HepG2 (cell line): ENCODE measurements around the gene MTSS2. TPM values are rescaled to one million over a fixed set of nuclear protein-coding genes. Genes with fewer than 3 reads are reported as not detected.

Experiments
- ATAC-seq: fragments of 200-7000 bp; cut with Tn5 transposase; 3 replicates; pipeline ENCODE4 v1.9.1; 2020; ENCODE audit warnings: mild to moderate bottlenecking, moderate library complexity
- BruUV-seq: library from RNA; stranded (reverse); fragments of 400-500 nt; replicated peaks from 2 replicates; lab custom pipeline; 2021; lab: Mats Ljungman, UMichigan
- CTCF ChIA-PET: fragments of 300-600 bp; formaldehyde crosslinking; extraction: SDS; loops from one replicate; lab custom pipeline; 2021; ENCODE audit warnings: low total read pairs, inconsistent platforms, low intra/inter-chr PET ratio; lab: Yijun Ruan, JAX
- POLR2A ChIA-PET: fragments of 350-600 bp; sonication (Branson Sonifier 250); formaldehyde crosslinking; loops from one replicate; lab custom pipeline; 2020; ENCODE audit warnings: antibody characterized with exemption, inconsistent platforms; lab: Yijun Ruan, JAX
- DNase-seq: peaks from one replicate; pipeline ENCODE4 v3.0.0-alpha.2; 2015; ENCODE audit warnings: low spot score
- FAIRE-seq: peaks from 3 replicates; lab custom pipeline; 2011; peaks lifted over from hg19 to GRCh38; lab: Jason Lieb, UNC
- H2AFZ ChIP-seq: one replicate; pipeline ENCODE4 v1.6.1; 2011; ENCODE audit warnings: low read length, inconsistent platforms
- H3K27ac ChIP-seq: fragments of 300-600 bp; 3 replicates; pipeline ENCODE4 v1.8.0; 2011; ENCODE audit warnings: mixed run types, mild to moderate bottlenecking, mixed read lengths, low read length, inconsistent platforms; ENCODE audit not compliant: insufficient read depth; ENCODE audit errors: extremely low read length
- H3K27me3 ChIP-seq, 2 experiments: fragments of 200-600 bp in 1 of 2; 2 replicates in 1 of 2; 3 replicates in 1 of 2; pipeline versions ENCODE4 v1.6.0 to v1.8.0; 2011; ENCODE audit warnings: low read length in 2 of 2, mild to moderate bottlenecking in 2 of 2, moderate library complexity in 2 of 2, inconsistent platforms in 1 of 2; ENCODE audit not compliant: insufficient read depth in 2 of 2, control insufficient read depth in 1 of 2
- H3K36me3 ChIP-seq, 2 experiments: fragments of 200-600 bp in 1 of 2; replicated peaks in 1 of 2; 2 replicates in 1 of 2; 3 replicates in 1 of 2; pipeline versions ENCODE4 v1.5.1 to v1.8.0; 2011; ENCODE audit warnings: low read length in 2 of 2, inconsistent platforms in 1 of 2; ENCODE audit not compliant: insufficient read depth in 2 of 2, control insufficient read depth in 1 of 2
- H3K4me1 ChIP-seq: 2 replicates; pipeline ENCODE4 v1.5.1; 2012; ENCODE audit warnings: low read length, inconsistent platforms; ENCODE audit not compliant: insufficient read depth
- H3K4me2 ChIP-seq: 2 replicates; pipeline ENCODE4 v1.6.0; 2011; ENCODE audit warnings: low read depth, low read length, inconsistent platforms
- H3K4me3 ChIP-seq, 3 experiments: fragments of 200-600 bp in 1 of 3; sonication (generic), shearing (Covaris generic) in 1 of 3; replicated peaks in 1 of 3; 2 replicates each; pipeline ENCODE4 v1.5.1; 2011 to 2016; ENCODE audit warnings: low read length in 3 of 3, inconsistent platforms in 2 of 3, low read depth in 2 of 3, mild to moderate bottlenecking in 2 of 3, control low read depth in 1 of 3, mixed read lengths in 1 of 3; ENCODE audit not compliant: insufficient read depth in 1 of 3
- H3K79me2 ChIP-seq: one replicate; pipeline ENCODE4 v1.6.1; 2011; ENCODE audit warnings: low read length, inconsistent platforms; ENCODE audit not compliant: insufficient read depth
- H3K9ac ChIP-seq: 2 replicates; pipeline ENCODE4 v1.6.0; 2011; ENCODE audit warnings: mild to moderate bottlenecking, low read depth, low read length, inconsistent platforms; ENCODE audit not compliant: insufficient read depth
- H3K9me3 ChIP-seq: 2 replicates; pipeline ENCODE4 v1.5.1; 2012; ENCODE audit warnings: mild to moderate bottlenecking, low read length
- H4K20me1 ChIP-seq: 2 replicates; pipeline ENCODE4 v1.6.0; 2011; ENCODE audit warnings: inconsistent platforms, mild to moderate bottlenecking, low read length, moderate library complexity; ENCODE audit not compliant: insufficient read depth
- CCDC6 ChIP-seq: sonication (generic); formaldehyde crosslinking; IDR thresholded peaks from 2 replicates; pipeline ENCODE4 v1.8.1; 2022; ENCODE audit warnings: mild to moderate bottlenecking, missing genetic modification reagents, moderate library complexity
- NFE2L2 ChIP-seq: fragments of 150-350 bp; IDR thresholded peaks from 2 replicates; pipeline ENCODE4 v1.6.1; 2014; ENCODE audit warnings: low read length
- RBFOX2 ChIP-seq: fragments of 200-400 bp; formaldehyde crosslinking; IDR thresholded peaks from 2 replicates; pipeline ENCODE4 v1.6.1; 2017; ENCODE audit warnings: low read depth, mild to moderate bottlenecking, low read length
- RBM22 ChIP-seq: fragments of 200-400 bp; formaldehyde crosslinking; optimal IDR thresholded peaks from 2 replicates; pipeline ENCODE3; 2017; ENCODE audit warnings: mild to moderate bottlenecking, low read length, moderate library complexity
- ZNF816 ChIP-seq: sonication (generic); formaldehyde crosslinking; IDR thresholded peaks from 2 replicates; pipeline ENCODE4 v1.8.0; 2022; ENCODE audit warnings: missing genetic modification reagents, mild to moderate bottlenecking, borderline replicate concordance
- ZXDC ChIP-seq: sonication (generic); formaldehyde crosslinking; IDR thresholded peaks from 2 replicates; pipeline ENCODE4 v1.5.0; 2020; ENCODE audit warnings: mild to moderate bottlenecking, missing genetic modification reagents
- WGBS: methylation state at CpG from one replicate; pipeline ENCODE4 v1.1.6; 2017; ENCODE audit warnings: low lambda C conversion rate; 5-methylcytosine and 5-hydroxymethylcytosine counted together
- in situ Hi-C: cut with HindIII; loops from 2 replicates; pipeline ENCODE4 v1.10.0; 2017; ENCODE audit warnings: low pct_unique_long_range_greater_than_20kb; ENCODE audit not compliant: extremely low pct_ligation_motif_present
- intact Hi-C: fragments of 100-400 bp; cut with micrococcal nuclease; formaldehyde crosslinking; loops from one replicate; pipeline ENCODE4 v1.10.0; 2022; ENCODE audit not compliant: unreplicated experiment
- polyA plus RNA-seq, 8 experiments: library from polyadenylated mRNA; depleted of rRNA in 3 of 8; stranded (reverse) in 7 of 8; unstranded in 1 of 8; fragments of >200 nt; fragmentation: Illumina TruSeq in 4 of 8; extraction: Trizol in 4 of 8; gene quantifications; 2 replicates each; pipeline versions ENCODE4 v1.2.1 to v1.2.3, GENCODE V29; 2011 to 2016; ENCODE audit warnings: low read depth in 4 of 8, missing spikeins in 1 of 8, mixed read lengths in 1 of 8; ENCODE audit not compliant: insufficient read depth in 1 of 8
- total RNA-seq, 5 experiments: library from RNA; depleted of rRNA; stranded (reverse); fragments of >200 nt; fragmentation: Illumina TruSeq; extraction: Trizol; gene quantifications; 2 replicates each; pipeline ENCODE4 v1.2.3, GENCODE V29; 2016; ENCODE audit warnings: low read depth in 1 of 5

Gene MTSS2
- total and polyA plus RNA-seq, 2 of the 13 experiments (the other 11 are each of a cell fraction or from before 2014, with no cell fraction given), result 132 to 242 TPM

DNA sequence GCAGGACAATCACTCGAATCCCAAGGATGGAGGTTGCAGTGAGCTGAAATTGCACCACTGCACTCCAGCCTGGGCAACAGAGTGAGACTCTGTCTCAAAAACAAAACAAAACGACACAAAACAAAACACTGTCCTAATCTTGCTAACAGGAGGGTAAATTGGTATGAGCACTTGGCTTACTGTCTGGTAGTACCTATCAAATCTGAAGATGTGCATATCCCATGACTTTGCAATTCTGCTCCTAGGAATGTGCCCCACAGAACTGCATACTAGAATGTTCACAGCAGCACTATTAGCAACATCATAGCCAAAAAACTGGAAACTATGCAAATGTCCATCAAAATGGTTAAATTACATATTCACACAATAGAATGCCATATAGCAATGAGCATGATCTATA, 15.7 kb downstream of the MTSS2 start:
- DNase-seq, result no peak
- TF ChIP-seq CCDC6 (no peak), ZXDC (CRISPR knock-in tag) (no peak), RBM22 (peak; percentile 20), NFE2L2 (0 out of 2 replicates have a peak, but pooled peaks have one; percentile 20), ZNF816 (no peak), RBFOX2 (peak; percentile 21; the same call in 1 of the 2 replicates)
- TF ChIP-seq, all 625 proteins: peak for 3
- Histone ChIP-seq H2AFZ (no peak overlapping the region), H3K4me1 (no peaks in the 10 kb centered on the region), H3K79me2 (peaks cover 12% of the 10 kb centered on the region), H3K27me3 (no peaks in the 10 kb centered on the region), H3K4me2 (no peak overlapping the region), H3K9me3 (no peaks in the 10 kb centered on the region), H3K4me3 (no peak overlapping the region), H3K27ac (no peak overlapping the region), H3K36me3 (peaks cover 53 to 94% of the 10 kb centered on the region in 2 experiments), H3K9ac (no peak overlapping the region), H4K20me1 (peaks cover 19% of the 10 kb centered on the region)
- ChIA-PET POLR2A (interaction anchor here (1.2 to 2.0 kb wide), 2 partner anchors 12 to 55 kb away, joined by 3 to 14 read pairs; no protein-coding TSS in a partner anchor), CTCF (no interaction called here)
- WGBS, result 98% methylated on average over 2 of the region's 2 CpGs
- in situ Hi-C loops, result no loop called here
- intact Hi-C loops, result no loop called here
- FAIRE-seq (no peak), ATAC-seq (no peak)
- TSS peak; percentile 5 for BruUV-seq
